GM19099 (cell line): Measurements from ENCODE around the gene SETD5.

Experiments
- POLR2A ChIP-seq: IDR thresholded peaks from 3 replicates; pipeline ENCODE4 v1.6.1; 2011; ENCODE audit warnings: low read depth; ENCODE audit not compliant: insufficient read length; ENCODE audit errors: extremely low read depth

SETD5 gene

DNA sequence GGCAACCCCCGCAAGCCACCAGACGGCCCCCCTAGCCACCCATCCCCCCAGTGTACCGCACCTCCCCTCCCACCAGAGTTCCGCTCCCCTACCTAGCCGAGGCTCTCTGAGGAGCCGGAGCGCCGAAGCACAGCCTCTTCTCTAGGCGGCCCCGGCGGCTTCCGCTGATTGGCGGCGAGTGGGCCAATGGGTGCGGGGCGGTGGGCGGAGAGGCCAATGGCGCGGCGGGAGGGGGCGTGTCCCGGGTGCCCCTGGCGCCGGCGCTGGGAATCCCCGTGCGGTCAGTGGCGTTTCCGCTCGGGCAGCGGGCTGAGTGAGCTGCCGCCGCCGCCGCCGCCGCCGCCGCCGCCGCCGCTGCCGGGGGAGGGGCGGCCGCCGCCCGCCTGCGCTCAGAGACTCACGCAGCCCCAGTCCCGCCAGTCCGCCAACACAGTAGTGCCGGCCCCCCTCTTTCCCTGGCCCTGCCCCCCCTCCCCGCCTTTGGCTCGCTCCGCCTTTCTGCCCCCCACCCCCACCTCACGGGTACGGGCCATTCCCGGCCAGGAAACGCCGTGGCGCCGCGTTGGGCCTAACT lies at the start of gene SETD5:
SETD5 (plus strand) TSS at position 284 of the 574 bp plus-strand sequence. CDS start 31,324 bp downstream, outside the sequence.
- TF ChIP-seq POLR2A = peak; percentile 93

GRCh38 chr3:9347887-9348286 lies 49.5 kb upstream of the SETD5 start:
- TF ChIP-seq POLR2A = no peak

DNA sequence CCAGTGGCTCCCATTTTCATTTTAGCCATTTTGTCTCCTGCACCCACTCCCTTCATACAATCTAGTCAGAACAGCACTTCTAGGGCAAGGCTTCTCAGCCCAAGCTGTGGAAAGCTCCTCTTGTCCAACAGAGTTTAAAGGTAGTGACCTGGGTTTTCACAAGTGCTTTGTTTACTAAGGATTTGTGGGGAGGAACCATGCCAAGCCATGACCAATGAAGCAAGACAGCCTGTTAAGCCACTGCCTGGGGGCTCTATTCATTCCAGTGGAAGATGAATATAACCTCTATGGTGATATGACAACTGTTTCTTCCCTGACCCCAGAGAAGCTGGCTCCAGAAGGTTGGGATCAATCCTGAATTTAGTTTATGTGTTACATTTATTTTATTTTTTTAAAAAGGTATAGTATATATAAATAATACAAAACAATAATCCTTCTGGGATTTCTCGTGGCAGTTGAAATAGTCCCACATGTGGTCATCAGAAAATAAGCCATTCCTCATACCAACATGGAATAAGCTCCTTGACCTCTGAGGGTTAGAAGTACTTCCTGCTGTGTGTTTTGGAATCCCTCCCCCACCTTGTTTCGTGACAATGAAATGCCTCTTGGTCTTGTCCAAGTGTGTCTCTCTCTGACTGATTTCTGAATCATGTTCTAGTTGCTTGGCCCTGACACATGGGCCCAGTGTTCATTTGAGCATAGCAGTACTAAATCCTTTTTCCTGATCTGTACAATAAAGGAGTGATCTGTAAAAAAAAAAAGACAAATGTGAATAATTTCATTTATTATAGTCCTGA lies 47.9 kb upstream of the SETD5 start:
- no peak for TF ChIP-seq POLR2A

GRCh38 chr3:9351709-9352126 lies 45.7 kb upstream of the SETD5 start:
- no peak for TF ChIP-seq POLR2A

- TF ChIP-seq POLR2A = no peak
Measured at GRCh38 chr3:9352917-9353752, 44.3 kb upstream of the SETD5 start.

DNA sequence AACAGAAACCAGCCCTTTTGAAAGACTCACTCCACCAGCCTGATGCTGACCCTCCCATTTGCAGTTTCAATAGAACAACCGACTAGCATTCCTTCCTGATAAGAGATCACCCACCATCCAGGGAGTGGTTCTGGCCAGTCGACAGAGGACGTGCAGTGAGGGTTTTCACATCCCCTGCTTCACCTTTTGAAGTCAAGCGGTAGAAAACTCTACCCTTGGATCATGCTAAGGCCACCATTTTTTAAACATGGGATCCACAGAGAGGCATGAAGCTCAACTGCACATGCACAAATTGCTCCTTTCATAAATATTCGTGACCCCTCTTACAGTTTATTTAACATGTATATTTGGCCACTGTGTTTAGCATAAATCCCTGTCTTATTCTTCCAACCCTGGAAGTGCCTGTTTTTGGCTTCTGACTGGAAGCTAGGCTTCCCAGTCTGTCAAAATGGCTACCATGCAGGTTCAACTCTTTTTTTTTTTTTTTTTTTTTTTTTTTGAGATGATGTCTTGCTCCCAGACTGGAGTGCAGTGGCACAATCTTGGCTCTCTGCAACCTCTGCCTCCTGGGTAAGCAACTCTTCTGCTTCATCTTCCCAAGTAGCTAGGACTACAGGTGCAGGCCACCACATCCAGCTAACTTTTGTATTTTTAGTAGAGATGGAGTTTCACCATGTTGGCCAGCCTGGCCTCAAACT lies 35.6 kb upstream of the SETD5 start:
- no peak for TF ChIP-seq POLR2A

DNA sequence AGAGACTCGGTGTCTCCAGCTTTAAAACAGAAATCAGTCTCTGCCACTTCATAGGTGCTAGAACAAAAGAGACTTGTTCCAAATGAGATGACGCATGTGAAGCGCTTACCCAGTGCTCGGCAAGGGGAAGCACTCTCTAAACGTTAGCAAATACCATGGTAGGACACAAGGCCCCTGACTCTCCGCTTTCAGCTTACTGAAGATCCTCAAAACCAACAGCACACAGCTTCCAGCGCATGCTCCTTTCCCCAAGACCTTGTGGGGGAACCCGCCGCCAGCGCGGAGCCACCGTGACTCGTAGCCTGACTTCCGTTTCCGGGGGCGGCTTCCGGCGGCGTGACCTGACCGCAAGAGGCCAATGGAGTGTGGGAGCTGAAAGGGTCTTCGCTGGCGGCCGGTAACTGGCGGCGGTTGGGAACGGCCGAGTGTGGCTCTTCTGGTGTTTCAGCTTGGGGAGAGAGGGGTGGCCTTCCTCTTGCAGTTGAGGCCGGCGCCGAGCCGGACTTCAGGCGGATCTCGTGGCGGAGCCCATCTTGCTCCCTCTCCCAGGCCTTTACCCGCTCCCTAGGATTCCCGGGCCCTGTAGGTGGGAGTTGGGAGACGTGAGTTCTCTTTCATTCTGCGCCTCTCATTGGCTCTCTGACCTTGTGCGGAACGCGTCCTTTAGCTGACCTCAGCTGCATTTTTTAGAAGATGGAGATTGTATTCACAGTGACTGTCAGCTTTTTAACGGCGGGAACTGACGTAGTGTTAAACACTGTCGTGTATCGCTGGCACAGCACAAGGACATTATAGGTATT lies 34.5 kb upstream of the SETD5 start, which contains the start of gene THUMPD3:
THUMPD3 (plus strand) TSS at position 324 of the 800 bp plus-strand sequence. CDS start 2,015 bp downstream, outside the sequence.
- peak; percentile 88 for TF ChIP-seq POLR2A

DNA sequence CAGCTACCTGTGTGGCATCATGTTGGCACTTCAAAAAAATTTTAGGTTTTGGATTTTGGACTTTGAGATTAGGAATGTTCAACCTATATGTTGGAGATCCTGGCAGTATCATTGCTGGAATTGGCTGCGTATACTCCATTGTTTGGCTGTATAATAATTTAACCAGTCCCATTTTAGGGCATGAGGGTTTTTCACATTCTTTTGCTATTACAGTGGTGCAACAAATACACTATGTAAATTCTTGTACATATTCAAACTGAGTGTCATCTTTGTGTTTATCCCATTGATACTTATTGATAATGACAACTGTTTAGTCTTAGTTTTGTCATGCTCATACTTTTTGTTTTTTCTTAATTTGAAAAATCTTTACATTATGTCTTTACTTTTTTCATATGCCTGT lies 27.9 kb upstream of the SETD5 start:
- no peak for TF ChIP-seq POLR2A

DNA sequence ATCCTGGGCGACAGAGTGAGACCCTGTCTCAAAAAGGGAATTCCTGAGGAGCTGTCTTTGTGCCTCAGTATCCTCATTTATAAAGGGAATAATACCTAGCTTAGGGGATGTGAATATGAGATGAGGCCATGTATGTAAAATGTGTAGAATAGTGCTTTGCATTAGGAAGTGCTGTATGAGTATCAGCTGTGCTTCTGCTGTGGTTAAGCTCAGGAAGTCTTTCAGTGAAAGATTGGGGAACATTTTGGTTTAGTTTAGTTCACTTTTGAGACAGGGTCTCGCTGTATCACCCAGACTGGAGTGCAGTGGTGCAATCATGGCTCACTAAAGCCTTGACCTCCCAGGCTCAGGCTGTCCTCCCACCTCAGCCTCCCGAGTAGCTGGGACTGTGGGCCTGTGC lies 23.9 kb upstream of the SETD5 start:
- no peak for TF ChIP-seq POLR2A

DNA sequence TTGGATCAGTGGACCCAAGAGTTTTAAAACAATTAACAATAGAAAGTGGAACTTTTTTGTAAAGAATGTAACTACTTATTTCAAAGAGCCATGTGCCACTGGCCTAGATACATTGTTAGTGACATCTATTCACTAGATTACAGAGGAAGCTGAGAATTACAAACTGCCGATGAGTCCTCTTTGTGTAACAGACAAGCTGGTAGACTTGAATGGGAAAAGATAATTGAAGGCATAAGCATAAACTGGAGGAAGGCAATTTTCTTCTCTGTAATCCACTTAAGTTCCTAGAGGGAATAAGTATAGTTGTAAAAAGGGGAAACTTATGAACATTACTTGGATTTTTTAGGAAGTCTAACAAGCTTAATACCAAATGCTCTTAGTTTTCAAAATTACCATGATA lies 19.4 kb upstream of the SETD5 start:
- TF ChIP-seq POLR2A = no peak

GRCh38 chr3:9379327-9379726 lies 18.1 kb upstream of the SETD5 start:
- no peak for TF ChIP-seq POLR2A

DNA sequence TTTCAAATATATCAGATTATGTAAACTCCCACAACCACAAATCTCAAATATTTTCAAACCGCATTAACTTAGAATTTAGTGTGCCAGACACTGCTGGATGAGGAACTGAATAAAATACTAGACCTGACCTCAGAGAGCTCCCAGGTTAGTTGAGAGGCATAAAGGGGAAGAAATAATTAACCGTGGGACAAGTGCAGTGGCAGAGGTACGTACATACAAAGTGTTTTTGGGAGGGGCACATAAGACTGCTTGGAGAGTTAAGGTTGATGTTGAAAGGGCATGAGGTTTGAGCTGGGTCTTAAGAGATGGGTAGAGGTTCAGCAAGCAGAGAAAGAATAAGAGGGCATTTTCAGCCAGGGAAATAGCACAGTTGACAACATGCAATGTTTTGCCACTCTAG lies 17.4 kb upstream of the SETD5 start:
- no peak for TF ChIP-seq POLR2A

DNA sequence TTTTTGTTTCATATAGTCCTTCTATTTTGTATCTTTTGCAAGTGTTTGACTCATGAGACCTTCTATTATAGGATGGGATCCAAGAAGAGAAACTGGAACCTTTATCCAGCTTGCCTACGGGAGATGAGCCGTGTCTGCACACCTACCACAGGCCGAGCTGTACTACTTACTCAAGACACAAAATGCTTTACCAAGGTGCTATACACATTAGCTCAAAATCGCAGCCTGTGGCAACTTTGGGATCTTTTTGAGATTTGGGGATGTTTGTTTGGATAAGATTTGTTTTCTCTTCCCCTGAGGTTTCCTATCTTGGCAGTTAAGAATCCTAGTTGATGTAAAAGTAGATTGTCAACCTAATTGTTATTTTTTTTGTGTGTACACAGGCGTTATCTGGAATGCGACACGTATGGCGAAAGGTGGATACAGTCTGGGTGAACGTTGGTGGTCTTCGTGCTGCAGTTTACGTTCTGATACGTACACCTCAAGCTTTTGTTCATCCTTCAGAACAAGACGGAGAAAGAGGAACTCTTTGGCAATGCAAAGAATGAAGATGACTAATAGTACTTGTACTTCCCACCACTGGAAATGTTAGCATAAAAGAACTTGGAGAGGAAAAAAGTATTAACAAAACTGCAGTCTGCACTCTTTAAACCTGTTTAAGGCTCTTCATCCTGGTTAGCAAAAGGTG lies 13.1 kb upstream of the SETD5 start:
- TF ChIP-seq POLR2A = no peak
